HG03103 (cell line): ENCODE measurements around the gene PNMA3.
"Not testable (repeated sequence)": the region's sequence is repeated elsewhere in the genome, so short reads cannot be mapped to it uniquely, and the experiment has no call there.

Source experiments
- ATAC-seq: cut with Tn5 transposase; IDR thresholded peaks from one replicate; pipeline ENCODE4 v1.9.1; 2021; ENCODE audit warnings: low read depth; ENCODE audit not compliant: unreplicated experiment

Gene PNMA3

GRCh38 chrX:153071909-153072583 is 15.8 kb downstream of the PNMA3 start, which contains the start of gene PNMA6A:
TSS of gene PNMA6A (plus strand) at chrX:153072454. CDS start at chrX:153073063, 609 bp downstream.
- not testable (repeated sequence) for ATAC-seq

GRCh38 chrX:153073331-153073730 is 17.1 kb downstream of the PNMA3 start:
- ATAC-seq: not testable (repeated sequence)

DNA sequence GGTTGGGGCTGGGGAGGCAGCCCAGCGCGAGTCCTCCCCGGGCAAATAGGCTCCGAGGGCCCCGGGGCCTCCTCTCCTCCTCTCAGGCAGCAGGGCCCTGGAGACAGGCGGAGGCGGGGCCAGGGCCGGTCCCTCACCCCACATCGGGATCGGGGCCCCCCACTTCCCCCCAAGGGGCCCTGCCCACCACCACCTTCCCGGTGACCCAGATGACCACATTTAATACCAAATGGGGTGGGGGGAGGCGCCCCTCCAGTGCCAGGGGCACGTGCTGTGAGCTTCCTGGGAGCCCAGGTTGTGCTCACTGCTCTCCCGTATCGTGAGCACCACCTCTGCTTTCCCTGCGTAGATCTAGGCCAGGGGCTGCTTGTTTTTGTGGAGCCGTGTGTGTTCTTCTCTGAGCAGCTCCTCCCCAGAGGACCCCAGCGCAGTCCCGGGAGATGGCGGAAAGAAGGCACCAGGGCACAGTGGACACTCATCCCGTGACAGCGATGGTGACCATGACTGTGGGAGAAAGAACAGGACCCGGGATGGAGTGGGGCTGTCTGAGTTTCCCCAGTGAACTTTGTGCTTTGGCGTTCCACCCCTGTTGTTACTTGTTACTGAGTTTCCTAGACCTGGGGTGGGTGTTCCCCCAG is 18.1 kb downstream of the PNMA3 start:
- no peak for ATAC-seq

DNA sequence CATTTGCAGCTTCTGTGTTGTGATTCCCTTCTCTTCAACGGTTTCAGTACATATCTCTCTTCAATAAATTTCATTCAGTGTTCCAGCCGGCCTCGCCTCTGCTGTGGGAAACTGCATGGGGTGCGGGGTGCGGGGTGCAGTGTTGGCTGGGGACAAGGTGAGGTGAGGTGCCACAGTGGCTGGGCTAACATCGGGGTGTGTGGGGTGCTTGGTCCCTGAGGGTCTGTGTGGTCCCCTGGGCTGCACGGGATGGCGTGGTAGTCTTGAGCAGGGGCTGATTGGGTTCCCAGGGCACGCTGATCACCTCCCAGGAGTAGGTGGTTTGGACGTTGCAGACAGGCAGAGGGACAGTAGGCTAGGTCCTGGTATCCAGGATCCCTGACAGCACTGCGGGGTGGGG is 18.7 kb downstream of the PNMA3 start:
- no peak for ATAC-seq

GRCh38 chrX:153075366-153075765 is 19.1 kb downstream of the PNMA3 start:
- ATAC-seq: no peak

GRCh38 chrX:153077437-153078135 is 21.3 kb downstream of the PNMA3 start:
- ATAC-seq: not testable (repeated sequence)

GRCh38 chrX:153083238-153083923 is 27.1 kb downstream of the PNMA3 start:
- not testable (repeated sequence) for ATAC-seq

GRCh38 chrX:153102418-153102817 is 46.1 kb downstream of the PNMA3 start:
- no peak for ATAC-seq

DNA sequence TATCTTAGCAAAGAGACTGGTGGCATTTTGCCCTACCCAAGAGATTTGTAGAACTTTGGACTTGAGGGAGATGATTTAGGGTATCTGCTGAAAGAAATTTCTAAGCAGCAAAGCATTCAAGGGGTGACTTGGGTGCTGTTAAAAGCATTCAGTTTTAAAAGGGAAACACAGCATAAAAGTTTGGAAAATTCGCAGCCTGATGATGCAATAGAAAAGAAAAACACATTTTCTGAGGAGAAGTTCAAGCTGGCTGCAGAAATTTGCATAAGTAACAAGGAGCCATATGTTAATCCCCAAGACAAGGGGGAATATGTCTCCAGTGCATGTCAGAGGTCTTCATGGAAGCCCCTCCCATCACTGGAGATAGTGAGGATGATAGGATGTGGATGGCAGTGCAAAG is 48.7 kb downstream of the PNMA3 start:
- ATAC-seq: not testable (repeated sequence)

DNA sequence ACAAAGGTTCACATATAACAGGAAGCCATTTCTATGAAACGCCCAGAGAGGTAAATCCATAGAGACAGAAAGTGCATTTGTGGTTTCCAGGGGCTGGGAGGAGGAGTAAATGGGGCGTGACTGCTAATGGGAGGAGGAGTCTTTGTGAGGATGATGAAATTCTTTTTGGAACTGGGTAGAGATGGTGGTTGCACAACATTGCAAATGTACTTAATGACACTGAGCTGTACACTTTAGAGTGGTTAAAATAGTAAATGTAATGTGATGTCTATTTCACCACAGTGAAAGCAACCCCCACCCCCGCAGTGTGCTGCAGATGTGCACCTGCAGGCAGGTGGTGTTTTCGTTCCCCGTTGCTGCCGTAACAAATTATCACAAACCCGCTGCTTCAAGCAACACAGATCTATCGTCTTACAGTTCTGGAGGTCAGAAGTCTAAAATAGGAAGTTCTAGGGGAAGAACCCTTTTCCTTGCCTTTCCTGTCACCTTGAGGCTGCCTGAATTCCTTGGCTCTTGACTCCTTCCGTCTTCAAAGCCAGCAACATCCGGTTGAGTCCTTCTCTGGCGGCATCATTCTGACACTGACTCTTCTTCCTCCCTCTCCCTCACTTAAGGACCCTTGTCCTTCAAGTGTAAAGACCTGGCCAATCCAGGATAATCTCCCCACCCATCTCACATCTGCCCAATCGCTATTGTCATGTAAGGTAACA is 50.0 kb downstream of the PNMA3 start:
- not testable (repeated sequence) for ATAC-seq
